GM23248 (cell line): ENCODE results near the gene ARMH3. TPM values are rescaled to one million over a fixed set of nuclear protein-coding genes. Genes with fewer than 3 reads are reported as not detected.

Source experiments
- DNase-seq: peaks from one replicate; pipeline ENCODE4 v3.0.0-alpha.2; 2015
- H2AFZ ChIP-seq: fragments of 200-600 bp; sonication (generic); 2 replicates; pipeline ENCODE4 v1.6.1; 2016; ENCODE audit warnings: antibody characterized with exemption
- H3F3A ChIP-seq: fragments of 200-600 bp; sonication (generic); 2 replicates; pipeline ENCODE4 v1.6.1; 2016; ENCODE audit warnings: mild to moderate bottlenecking, antibody characterized with exemption, mixed run types; ENCODE audit not compliant: insufficient read depth
- H3K27ac ChIP-seq: fragments of 200-600 bp; sonication (generic); 2 replicates; pipeline ENCODE4 v1.5.1; 2016; ENCODE audit warnings: mild to moderate bottlenecking
- H3K27me3 ChIP-seq: fragments of 200-600 bp; sonication (generic); replicated peaks from 2 replicates; pipeline ENCODE4 v1.6.1; 2016; ENCODE audit warnings: mild to moderate bottlenecking; ENCODE audit not compliant: insufficient read depth
- H3K36me3 ChIP-seq: fragments of 200-600 bp; sonication (generic); 2 replicates; pipeline ENCODE4 v1.6.1; 2016; ENCODE audit warnings: low read depth, mild to moderate bottlenecking
- H3K4me1 ChIP-seq: fragments of 200-600 bp; sonication (generic); 2 replicates; pipeline ENCODE4 v1.6.1; 2016; ENCODE audit warnings: mild to moderate bottlenecking; ENCODE audit not compliant: insufficient read depth
- H3K4me2 ChIP-seq: fragments of 200-600 bp; sonication (generic); one replicate; pipeline ENCODE4 v1.6.1; 2016; ENCODE audit warnings: mild to moderate bottlenecking; ENCODE audit not compliant: unreplicated experiment
- H3K4me3 ChIP-seq: fragments of 200-600 bp; sonication (generic); 2 replicates; pipeline ENCODE4 v1.5.1; 2016; ENCODE audit warnings: mild to moderate bottlenecking
- H3K79me2 ChIP-seq: fragments of 200-600 bp; sonication (generic); 2 replicates; pipeline ENCODE4 v1.6.1; 2016; ENCODE audit warnings: mild to moderate bottlenecking; ENCODE audit not compliant: insufficient read depth
- H3K9ac ChIP-seq: fragments of 200-600 bp; sonication (generic); 2 replicates; pipeline ENCODE4 v1.6.1; 2016; ENCODE audit warnings: mild to moderate bottlenecking
- H3K9me2 ChIP-seq: fragments of 200-600 bp; sonication (generic); 2 replicates; pipeline ENCODE4 v1.6.1; 2016; ENCODE audit warnings: mixed run types, mild to moderate bottlenecking, moderate library complexity; ENCODE audit not compliant: insufficient read depth
- H3K9me3 ChIP-seq: fragments of 200-600 bp; sonication (generic); one replicate; pipeline ENCODE4 v1.6.1; 2017; ENCODE audit warnings: low read depth
- H4K20me1 ChIP-seq: fragments of 200-600 bp; sonication (generic); 2 replicates; pipeline ENCODE4 v1.6.0; 2016; ENCODE audit not compliant: insufficient read depth
- EZH2 ChIP-seq: fragments of 200-600 bp; sonication (generic); IDR thresholded peaks from 2 replicates; pipeline ENCODE4 v1.6.1; 2018; ENCODE audit warnings: antibody characterized with exemption, mild to moderate bottlenecking; ENCODE audit not compliant: insufficient read depth, poor library complexity, severe bottlenecking
- EZH2phosphoT487 ChIP-seq: fragments of 200-600 bp; sonication (generic); IDR thresholded peaks from 2 replicates; pipeline ENCODE4 v1.6.1; 2018; ENCODE audit warnings: antibody characterized with exemption, moderate library complexity, mild to moderate bottlenecking, low read depth; ENCODE audit not compliant: insufficient read depth
- WGBS, 2 experiments: methylation state at CpG; one replicate each; pipeline ENCODE4 v1.1.6; 2015 to 2017; ENCODE audit warnings: low lambda C conversion rate in 2 of 2, low coverage in 1 of 2; ENCODE audit errors: missing lambda C conversion rate in 2 of 2; 5-methylcytosine and 5-hydroxymethylcytosine counted together
- in situ Hi-C: fragments of 300-500 bp; cut with MboI; formaldehyde crosslinking; loops from 2 replicates; pipeline ENCODE4 v1.15.0; 2020
- polyA plus RNA-seq: library from polyadenylated mRNA; unstranded; fragments of >200 nt; fragmentation: Nextera tagmentation; extraction: Ambion mirVana; gene quantifications from 2 replicates; pipeline ENCODE4 v1.2.1, GENCODE V29; 2016
- total RNA-seq: library from RNA; depleted of rRNA; stranded (reverse); fragments of >200 nt; shearing (Covaris generic); gene quantifications from 2 replicates; pipeline ENCODE4 v1.2.3, GENCODE V29; 2014

Gene ARMH3
- total and polyA plus RNA-seq, 2 experiments from 2014 or later = 9.0 to 9.5 TPM

DNA sequence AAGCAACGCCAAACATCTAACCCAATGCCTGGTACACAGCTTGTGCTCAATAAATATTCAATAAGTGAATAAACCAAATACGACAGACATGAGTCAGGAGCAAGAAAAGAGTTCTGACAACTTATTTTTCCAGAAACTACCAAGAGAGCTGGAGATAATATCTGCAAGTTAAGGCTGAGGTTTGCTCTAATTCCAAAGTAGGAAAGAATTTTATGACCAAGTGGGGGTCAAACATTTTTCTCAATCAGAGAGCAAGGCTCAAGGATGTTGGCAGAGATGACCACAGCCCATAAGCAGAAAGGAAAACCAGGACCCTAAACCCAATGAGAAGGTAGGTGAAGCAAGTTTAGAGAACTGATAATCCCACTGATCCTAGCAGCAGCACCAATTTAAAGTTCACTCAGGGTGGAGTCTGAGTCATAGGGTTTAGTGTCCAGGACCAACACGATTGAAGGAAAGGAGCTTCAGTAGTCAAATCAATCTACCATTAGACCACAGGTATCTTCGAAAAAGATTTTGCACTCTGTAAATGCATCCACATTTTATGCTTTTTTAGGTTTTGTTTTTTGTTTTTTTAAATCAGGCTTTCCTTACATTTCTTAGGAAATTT is 163.1 kb downstream of the ARMH3 start:
- no peaks in the 10 kb centered on the region for H3K36me3 ChIP-seq
- DNase-seq = peak; percentile 43
- 88 to 90% methylated on average over 4 of the region's 4 CpGs for WGBS, 2 experiments
- no peaks in the 10 kb centered on the region for H3K9me2 ChIP-seq
- H3K79me2 ChIP-seq = no peaks in the 10 kb centered on the region; the same call in 1 of the 2 replicates
- H3K9ac ChIP-seq = no peak overlapping the region
- no peaks in the 10 kb centered on the region for H3K4me1 ChIP-seq
- H2AFZ ChIP-seq = no peak overlapping the region
- H3K9me3 ChIP-seq = no peaks in the 10 kb centered on the region
- peaks cover 8% of the 10 kb centered on the region; the same call in 1 of the 2 replicates for H3F3A ChIP-seq
- no peak overlapping the region for H3K4me2 ChIP-seq
- H4K20me1 ChIP-seq = no peaks in the 10 kb centered on the region
- in situ Hi-C loops = no loop called here
- no peaks in the 10 kb centered on the region for H3K27me3 ChIP-seq
- no peak overlapping the region for H3K27ac ChIP-seq
- TF ChIP-seq EZH2phosphoT487 (no peak), EZH2 (no peak)
- H3K4me3 ChIP-seq = no peak overlapping the region

DNA sequence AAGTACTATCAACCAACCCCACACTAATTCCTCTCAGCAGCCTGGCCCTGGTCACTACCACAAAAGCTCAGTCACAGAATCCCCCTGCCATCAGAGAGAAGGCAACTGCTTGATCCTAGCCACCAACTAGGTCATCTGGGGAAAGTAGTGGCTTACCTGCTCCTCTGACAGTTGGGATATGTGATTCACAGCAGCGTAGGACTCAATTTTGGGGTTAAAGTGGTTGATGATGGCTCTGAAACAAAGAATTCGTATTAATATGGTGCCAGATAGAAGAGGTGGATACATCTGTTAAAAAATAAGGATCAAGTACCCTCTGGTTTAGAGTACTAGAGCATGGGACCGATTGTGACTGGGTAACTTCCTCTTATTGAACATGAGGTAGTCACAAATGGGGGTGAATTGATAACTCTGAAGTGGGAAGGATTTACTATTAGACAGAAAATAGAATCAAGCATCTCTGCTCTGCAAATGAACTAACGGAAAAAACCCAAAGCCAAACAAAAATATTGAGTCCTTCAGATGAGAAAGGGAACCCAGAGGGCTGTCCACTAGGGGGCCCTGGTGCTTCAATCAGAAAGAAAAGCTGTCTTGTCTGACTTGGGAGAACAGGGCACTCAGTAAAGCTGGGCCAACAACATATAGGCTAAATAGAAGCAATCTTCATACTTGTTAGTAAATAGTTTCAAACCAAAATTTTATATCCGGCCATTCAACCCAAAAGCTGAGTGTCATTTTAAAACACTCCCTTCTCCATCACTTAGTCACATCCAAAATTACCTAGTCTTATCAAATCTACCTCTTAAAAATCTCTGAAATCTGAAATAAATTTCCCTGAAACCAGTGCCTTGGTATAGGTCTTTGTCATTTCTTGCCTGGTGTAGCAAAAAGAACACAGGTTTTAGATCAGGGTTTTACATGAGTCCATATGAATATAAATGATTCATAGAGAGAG is 166.4 kb downstream of the ARMH3 start:
- in situ Hi-C loops = loop anchor here (10.0 kb wide), 1 partner anchor 115 kb away; no protein-coding TSS in a partner anchor
- no peaks in the 10 kb centered on the region for H3K9me3 ChIP-seq
- peak; percentile 83 for DNase-seq
- no peaks in the 10 kb centered on the region for H3K9me2 ChIP-seq
- H3K4me1 ChIP-seq = no peaks in the 10 kb centered on the region
- no peak overlapping the region for H2AFZ ChIP-seq
- H3F3A ChIP-seq = no peaks in the 10 kb centered on the region
- 57% methylated on average over 5 of the region's 5 CpGs for WGBS, 2 experiments
- no peak overlapping the region for H3K27ac ChIP-seq
- no peak overlapping the region for H3K9ac ChIP-seq
- no peaks in the 10 kb centered on the region for H3K27me3 ChIP-seq
- H3K36me3 ChIP-seq = no peaks in the 10 kb centered on the region
- TF ChIP-seq EZH2 (no peak), EZH2phosphoT487 (no peak)
- H3K79me2 ChIP-seq = no peaks in the 10 kb centered on the region; the same call in 1 of the 2 replicates
- H3K4me2 ChIP-seq = no peak overlapping the region
- H4K20me1 ChIP-seq = no peaks in the 10 kb centered on the region
- no peak overlapping the region for H3K4me3 ChIP-seq

DNA sequence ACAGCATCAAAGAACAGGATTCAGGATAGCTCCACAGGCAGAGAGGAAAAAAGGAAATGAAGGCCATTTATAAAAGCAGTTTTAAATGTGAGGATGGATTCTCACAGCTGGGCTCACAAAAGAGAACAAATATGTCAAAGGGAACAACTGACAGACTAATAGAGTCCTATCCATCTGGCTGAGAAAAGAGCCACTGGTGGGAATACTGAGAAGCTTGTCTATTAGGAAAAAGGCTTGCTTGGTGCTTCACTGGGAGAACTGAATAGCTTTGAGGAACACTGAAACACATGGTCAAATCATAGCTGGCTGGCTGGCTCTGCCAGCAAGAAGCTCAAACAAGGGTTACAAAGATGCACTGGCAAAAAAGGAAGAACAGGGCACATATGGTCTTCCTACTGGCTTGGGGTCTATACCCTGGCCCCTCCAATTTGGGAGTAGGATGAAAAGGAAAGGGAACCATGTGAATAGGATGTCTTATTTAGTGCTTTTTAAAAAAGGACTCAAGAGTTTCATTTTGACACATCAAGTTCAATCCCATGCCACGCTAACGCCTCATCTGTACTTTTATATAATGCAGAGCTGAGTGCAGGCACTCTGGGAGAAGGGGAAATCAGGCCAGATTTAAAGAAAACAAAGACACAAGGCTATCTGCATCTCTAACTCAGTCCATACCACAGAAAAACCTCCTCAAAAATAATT is 167.6 kb downstream of the ARMH3 start:
- Histone ChIP-seq H3K79me2 (no peaks in the 10 kb centered on the region; the same call in 1 of the 2 replicates), H2AFZ (no peak overlapping the region), H3K27me3 (no peaks in the 10 kb centered on the region), H4K20me1 (no peaks in the 10 kb centered on the region), H3K4me1 (no peaks in the 10 kb centered on the region), H3K36me3 (no peaks in the 10 kb centered on the region), H3K4me3 (no peak overlapping the region), H3K9me2 (no peaks in the 10 kb centered on the region), H3F3A (no peaks in the 10 kb centered on the region), H3K4me2 (no peak overlapping the region), H3K9me3 (no peaks in the 10 kb centered on the region), H3K9ac (no peak overlapping the region), H3K27ac (no peak overlapping the region)
- WGBS, 2 experiments = 96 to 98% methylated on average over 2 of the region's 2 CpGs
- DNase-seq = no peak
- in situ Hi-C loops = loop anchor here (10.0 kb wide), 1 partner anchor 116 kb away; no protein-coding TSS in a partner anchor
- TF ChIP-seq EZH2phosphoT487 = no peak
- TF ChIP-seq EZH2 = no peak

DNA sequence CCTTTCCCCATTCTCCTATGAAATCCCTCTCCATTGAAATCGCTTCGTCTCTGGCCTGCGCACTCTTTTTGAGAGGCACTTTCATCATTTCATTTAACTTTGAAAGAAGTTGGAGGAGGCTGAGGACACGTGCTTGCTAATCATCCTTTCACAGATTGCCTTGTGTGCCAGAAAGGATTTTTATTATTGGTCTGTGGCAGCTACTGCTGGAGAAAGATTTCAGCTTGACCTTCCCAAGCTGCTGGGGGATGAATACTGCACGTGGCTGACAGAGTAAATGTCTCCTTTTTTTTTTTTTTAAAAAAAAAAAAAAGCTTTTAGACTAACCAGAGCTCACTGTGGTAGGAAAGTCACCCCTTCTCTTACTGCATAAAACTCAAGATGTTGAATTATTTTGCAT is 168.2 kb downstream of the ARMH3 start:
- Histone ChIP-seq H3K27ac (no peak overlapping the region), H3K36me3 (no peaks in the 10 kb centered on the region), H3K4me2 (no peak overlapping the region), H3K27me3 (no peaks in the 10 kb centered on the region), H4K20me1 (no peaks in the 10 kb centered on the region), H2AFZ (no peak overlapping the region), H3K4me3 (no peak overlapping the region), H3K4me1 (no peaks in the 10 kb centered on the region), H3K9me2 (no peaks in the 10 kb centered on the region), H3K9me3 (no peaks in the 10 kb centered on the region), H3K9ac (no peak overlapping the region), H3K79me2 (peaks cover 1% of the 10 kb centered on the region; the same call in 1 of the 2 replicates), H3F3A (no peaks in the 10 kb centered on the region)
- in situ Hi-C loops = loop anchor here (10.0 kb wide), 1 partner anchor 117 kb away; no protein-coding TSS in a partner anchor
- 87 to 91% methylated on average over 5 of the region's 5 CpGs for WGBS, 2 experiments
- no peak for DNase-seq
- TF ChIP-seq EZH2 = no peak
- TF ChIP-seq EZH2phosphoT487 = no peak
